Testis (tissue), 2 donors: ENCODE measurements around the gene FBXL12.
"Not testable (repeated sequence)": the region's sequence is repeated elsewhere in the genome, so short reads cannot be mapped to it uniquely, and the experiment has no call there.

Source experiments
- CTCF ChIP-seq, 3 experiments: fragments of 450-650 bp in 2 of 3; fragments of 200-600 bp in 1 of 3; sonication (generic) in 1 of 3; IDR thresholded peaks; one replicate each; pipeline ENCODE4 v1.5.1; 2016 to 2019; ENCODE audit warnings: antibody characterized with exemption in 3 of 3, mild to moderate bottlenecking in 2 of 3, moderate library complexity in 1 of 3
- POLR2A ChIP-seq: fragments of 450-650 bp; IDR thresholded peaks from one replicate; pipeline ENCODE4 v1.6.1; 2017; ENCODE audit warnings: antibody characterized with exemption, mild to moderate bottlenecking, moderate library complexity

GRCh38 chr19:9791073-9791367, 27.9 kb downstream of the FBXL12 start:
- TF ChIP-seq POLR2A; CTCF (IDR thresholded peaks at IDR 0.05): not testable (repeated sequence)
